Hematopoietic multipotent progenitor cell (in vitro differentiated cells): Measurements from ENCODE around the gene SLC25A25. TPM values are rescaled to one million over a fixed set of nuclear protein-coding genes. Genes with fewer than 3 reads are reported as not detected.

Experiments used
- DNase-seq, 3 donors: peaks; one replicate each; pipeline ENCODE4 v3.0.0-alpha.2; 2011 to 2015; ENCODE audit warnings: low read depth in 2 of 3, low spot score in 2 of 3
- total RNA-seq: library from RNA; depleted of rRNA; stranded (reverse); fragments of >200 nt; gene quantifications from one replicate; pipeline ENCODE4 v1.2.3, GENCODE V29; 2012

Gene SLC25A25
- total RNA-seq, 1 donor = 14.8 TPM

GRCh38 chr9:128143525-128144238 lies 75.7 kb downstream of the SLC25A25 start:
- DNase-seq = no peak

- no peak for DNase-seq
Observed at GRCh38 chr9:128144239-128145181, 76.5 kb downstream of the SLC25A25 start.

GRCh38 chr9:128145536-128145935 lies 77.5 kb downstream of the SLC25A25 start:
- no peak for DNase-seq

- DNase-seq = no peak
Observed at GRCh38 chr9:128145951-128146351, 77.9 kb downstream of the SLC25A25 start.

- DNase-seq = no peak
Observed at GRCh38 chr9:128146591-128147120, 78.6 kb downstream of the SLC25A25 start.

- DNase-seq = no peak
Observed at GRCh38 chr9:128148509-128149000, 80.5 kb downstream of the SLC25A25 start.

GRCh38 chr9:128149001-128149701 lies 81.1 kb downstream of the SLC25A25 start, which contains the start of gene LCN2:
TSS of gene LCN2 (plus strand) at chr9:128149453. CDS start at chr9:128149526, 73 bp downstream.
- DNase-seq = no peak

- DNase-seq = peak in 2 of 3 donors; percentile 62 to 83
Observed at GRCh38 chr9:128149951-128150593, 82.0 kb downstream of the SLC25A25 start.

GRCh38 chr9:128150594-128151308 lies 82.7 kb downstream of the SLC25A25 start:
- peak in 1 of 3 donors; percentile 48 for DNase-seq

GRCh38 chr9:128151309-128152132 lies 83.5 kb downstream of the SLC25A25 start:
- DNase-seq = no peak

GRCh38 chr9:128152133-128153059 lies 84.4 kb downstream of the SLC25A25 start:
- DNase-seq = no peak

GRCh38 chr9:128153060-128153946 lies 85.3 kb downstream of the SLC25A25 start:
- DNase-seq = no peak

- no peak for DNase-seq
Observed at GRCh38 chr9:128153947-128154695, 86.1 kb downstream of the SLC25A25 start.

- DNase-seq = no peak
Observed at GRCh38 chr9:128155736-128156500, 87.9 kb downstream of the SLC25A25 start.
